Left lobe of liver (tissue), 2 donors: ENCODE measurements around the gene XPO5. TPM values are rescaled to one million over a fixed set of nuclear protein-coding genes. Genes with fewer than 3 reads are reported as not detected.

Experiments used
- ATAC-seq: fragments of 200-7000 bp; cut with Tn5 transposase; one replicate; pipeline ENCODE4 v1.9.1; 2020; ENCODE audit warnings: mild to moderate bottlenecking, moderate library complexity
- DNase-seq: peaks from one replicate; pipeline ENCODE4 v3.0.0-alpha.2; 2020; ENCODE audit warnings: low spot score
- total RNA-seq: library from RNA; stranded (reverse); gene quantifications from one replicate; pipeline ENCODE4 v1.2.1, GENCODE V29; 2021
- donor health status: DM: no; HTN: no; CAD: no; lungs with moderate emphysema.
- donor health status: DM: no; HTN: yes; CAD: no.

Gene XPO5
- total RNA-seq, 1 donor from 2014 or later: 14.6 TPM

- DNase-seq (peak; percentile 92), ATAC-seq (peak; percentile 99)
Observed at GRCh38 chr6:43477235-43478007, 98.4 kb downstream of the XPO5 start, which contains the start of gene TJAP1. Gene TJAP1, plus strand, starts transcription at chr6:43477570. Its CDS starts 21,432 bp downstream, at chr6:43499002.

GRCh38 chr6:43476746-43477145 is 99.1 kb downstream of the XPO5 start:
- DNase-seq (no peak), ATAC-seq (no peak)

GRCh38 chr6:43475516-43475915 is 100.3 kb downstream of the XPO5 start:
- ATAC-seq (no peak), DNase-seq (no peak)

- no peak for ATAC-seq
- no peak for DNase-seq
Observed at GRCh38 chr6:43472515-43472914, 103.3 kb downstream of the XPO5 start.

Other genes starting within 250 kb of the XPO5 start
- 9.4 TPM for gene ZNF318, start 206.4 kb downstream of the XPO5 start, total RNA-seq
- gene ABCC10, start 148.5 kb downstream of the XPO5 start, total RNA-seq: 11.9 TPM
- not detected for gene DLK2, start 120.5 kb downstream of the XPO5 start, total RNA-seq
- 14.0 TPM for gene TJAP1, start 98.5 kb downstream of the XPO5 start, total RNA-seq
- 0.40 TPM for gene LRRC73, start 65.7 kb downstream of the XPO5 start, total RNA-seq
- 67.9 TPM for gene YIPF3, start 59.1 kb downstream of the XPO5 start, total RNA-seq
- 13.3 TPM for gene POLR1C, start 58.9 kb downstream of the XPO5 start, total RNA-seq
- 7.2 TPM for gene POLH, start 147 bp upstream of the XPO5 start, total RNA-seq
- gene GTPBP2, start 53.2 kb upstream of the XPO5 start, total RNA-seq: 13.7 TPM
- gene MAD2L1BP, start 59.8 kb upstream of the XPO5 start, total RNA-seq: 9.8 TPM
- gene RSPH9, start 69.0 kb upstream of the XPO5 start, total RNA-seq: not detected
- 26.6 TPM for gene MRPS18A, start 111.8 kb upstream of the XPO5 start, total RNA-seq
- 135 TPM for gene VEGFA, start 194.2 kb upstream of the XPO5 start, total RNA-seq